ENCODE measurements around the gene GK. TPM values are rescaled to one million over a fixed set of nuclear protein-coding genes. Genes with fewer than 3 reads are reported as not detected.
A peak's percentile ranks its signal among the peaks of the same experiment; 100 is the strongest.
"Not testable (repeated sequence)": the region's sequence is repeated elsewhere in the genome, so short reads cannot be mapped to it uniquely, and the experiment has no call there.

Gene GK
- total RNA-seq, 2 donors from 2014 or later = 8.9 to 10.2 TPM

DNA sequence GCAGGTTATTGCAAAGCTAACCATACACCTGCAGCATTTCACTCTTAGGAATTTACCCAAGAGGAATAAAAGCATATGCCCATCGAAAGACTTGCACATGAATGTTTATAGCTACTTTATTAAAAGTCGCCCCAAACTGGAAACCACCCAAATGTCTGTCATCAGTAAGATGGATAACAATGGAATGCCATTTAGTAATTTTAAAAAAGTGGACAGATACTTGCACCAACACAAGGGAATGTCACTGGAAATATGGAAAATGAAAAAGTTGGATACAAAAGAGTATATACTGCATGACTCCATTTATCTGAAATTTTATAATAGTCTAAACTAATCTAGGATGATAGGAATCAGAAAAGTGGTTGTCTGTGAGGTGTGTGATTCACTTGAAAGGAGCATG is 12.9 kb downstream of the GK start:
- no peak for DNase-seq
- Histone ChIP-seq H3K27me3 (ENCODE audit: control insufficient read depth, insufficient read depth, low read length, poor library complexity, severe bottlenecking) (no peaks in the 10 kb centered on the region), H3K9ac (ENCODE audit: extremely low read depth, low read length, poor library complexity, severe bottlenecking) (no peak overlapping the region), H3K9me3 (ENCODE audit: control insufficient read depth, low read length) (no peaks in the 10 kb centered on the region), H3K27ac (ENCODE audit: low read depth, low read length) (no peak overlapping the region), H3K4me3 (ENCODE audit: low read length) (no peak overlapping the region), H3K36me3 (ENCODE audit: control insufficient read depth, insufficient read depth, low read length) (no peaks in the 10 kb centered on the region), H3K4me1 (ENCODE audit: control insufficient read depth, insufficient read depth, low read length) (no peaks in the 10 kb centered on the region)
- Mint-ChIP-seq H3K36me3 (ENCODE audit: low read depth) (no peaks in the 10 kb centered on the region), H3K4me1 (no peaks in the 10 kb centered on the region), H3K9me3 (no peaks in the 10 kb centered on the region), H3K4me3 (no peak overlapping the region), H3K27me3 (ENCODE audit: insufficient read depth) (no peaks in the 10 kb centered on the region), H3K27ac (no peak overlapping the region)
- TF ChIP-seq, protein P1, sequence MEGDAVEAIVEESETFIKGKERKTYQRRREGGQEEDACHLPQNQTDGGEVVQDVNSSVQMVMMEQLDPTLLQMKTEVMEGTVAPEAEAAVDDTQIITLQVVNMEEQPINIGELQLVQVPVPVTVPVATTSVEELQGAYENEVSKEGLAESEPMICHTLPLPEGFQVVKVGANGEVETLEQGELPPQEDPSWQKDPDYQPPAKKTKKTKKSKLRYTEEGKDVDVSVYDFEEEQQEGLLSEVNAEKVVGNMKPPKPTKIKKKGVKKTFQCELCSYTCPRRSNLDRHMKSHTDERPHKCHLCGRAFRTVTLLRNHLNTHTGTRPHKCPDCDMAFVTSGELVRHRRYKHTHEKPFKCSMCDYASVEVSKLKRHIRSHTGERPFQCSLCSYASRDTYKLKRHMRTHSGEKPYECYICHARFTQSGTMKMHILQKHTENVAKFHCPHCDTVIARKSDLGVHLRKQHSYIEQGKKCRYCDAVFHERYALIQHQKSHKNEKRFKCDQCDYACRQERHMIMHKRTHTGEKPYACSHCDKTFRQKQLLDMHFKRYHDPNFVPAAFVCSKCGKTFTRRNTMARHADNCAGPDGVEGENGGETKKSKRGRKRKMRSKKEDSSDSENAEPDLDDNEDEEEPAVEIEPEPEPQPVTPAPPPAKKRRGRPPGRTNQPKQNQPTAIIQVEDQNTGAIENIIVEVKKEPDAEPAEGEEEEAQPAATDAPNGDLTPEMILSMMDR (conservative IDR thresholded peaks at IDR 0.05) = no peak
- 100% methylated on average over 1 to 2 of the region's 2 CpGs for WGBS, 2 experiments (ENCODE audit: insufficient coverage in 1 of 2, insufficient read length in 1 of 2)

GRCh38 chrX:30668581-30668980 is 15.4 kb downstream of the GK start:
- 93 to 100% methylated on average over 1 to 4 of the region's 4 CpGs for WGBS, 2 experiments (ENCODE audit: insufficient coverage in 1 of 2, insufficient read length in 1 of 2)
- H3K4me1 Mint-ChIP-seq = no peaks in the 10 kb centered on the region
- H3K27ac Mint-ChIP-seq = no peak overlapping the region

DNA sequence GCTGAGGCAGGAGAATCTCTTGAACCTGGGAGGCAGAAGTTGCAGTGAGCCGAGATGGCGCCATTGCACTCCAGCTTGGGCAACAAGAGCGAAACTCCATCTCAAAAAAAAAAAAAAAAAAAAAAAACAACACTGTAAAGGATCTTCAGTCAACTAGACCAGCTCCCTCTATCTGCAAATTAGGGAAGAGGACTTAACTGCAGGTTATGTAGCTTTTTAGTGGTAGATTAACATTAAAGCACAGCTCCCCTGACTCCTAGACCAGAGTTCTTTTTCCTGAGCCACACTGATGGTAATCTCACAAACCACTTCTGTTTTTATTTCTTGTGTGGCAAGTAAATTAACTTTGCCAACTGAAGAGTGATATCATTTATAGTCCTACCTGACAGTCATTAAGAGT is 18.0 kb downstream of the GK start:
- not testable (repeated sequence) for H3K27me3 Mint-ChIP-seq (ENCODE audit: insufficient read depth); H3K9ac ChIP-seq (ENCODE audit: extremely low read depth, low read length, poor library complexity, severe bottlenecking); H3K9me3 Mint-ChIP-seq; H3K27me3 ChIP-seq (ENCODE audit: control insufficient read depth, insufficient read depth, low read length, poor library complexity, severe bottlenecking); H3K4me1 ChIP-seq (ENCODE audit: control insufficient read depth, insufficient read depth, low read length); H3K36me3 ChIP-seq (ENCODE audit: control insufficient read depth, insufficient read depth, low read length); DNase-seq; H3K4me3 Mint-ChIP-seq; H3K4me3 ChIP-seq (ENCODE audit: low read length); H3K4me1 Mint-ChIP-seq; H3K27ac ChIP-seq (ENCODE audit: low read depth, low read length); H3K9me3 ChIP-seq (ENCODE audit: control insufficient read depth, low read length); H3K36me3 Mint-ChIP-seq (ENCODE audit: low read depth); H3K27ac Mint-ChIP-seq
- TF ChIP-seq, protein P1 (conservative IDR thresholded peaks at IDR 0.05) = peak; percentile 62
- no CpG with 5 or more reads among the region's 3 CpGs for WGBS, 2 experiments (ENCODE audit: insufficient coverage in 1 of 2, insufficient read length in 1 of 2)

More at GRCh38 chrX:30668581-30668980, 15.4 kb downstream of the GK start:
- Mint-ChIP-seq H3K36me3 (ENCODE audit: low read depth) (no peaks in the 10 kb centered on the region), H3K4me3 (no peak overlapping the region), H3K27me3 (ENCODE audit: insufficient read depth) (no peaks in the 10 kb centered on the region), H3K9me3 (no peaks in the 10 kb centered on the region)
- DNase-seq = no peak
- Histone ChIP-seq H3K9ac (ENCODE audit: extremely low read depth, low read length, poor library complexity, severe bottlenecking) (no peak overlapping the region), H3K27ac (ENCODE audit: low read depth, low read length) (no peak overlapping the region), H3K4me1 (ENCODE audit: control insufficient read depth, insufficient read depth, low read length) (no peaks in the 10 kb centered on the region), H3K9me3 (ENCODE audit: control insufficient read depth, low read length) (no peaks in the 10 kb centered on the region), H3K4me3 (ENCODE audit: low read length) (no peak overlapping the region), H3K36me3 (ENCODE audit: control insufficient read depth, insufficient read depth, low read length) (no peaks in the 10 kb centered on the region), H3K27me3 (ENCODE audit: control insufficient read depth, insufficient read depth, low read length, poor library complexity, severe bottlenecking) (no peaks in the 10 kb centered on the region)
- TF ChIP-seq, protein P1 (conservative IDR thresholded peaks at IDR 0.05) = no peak

Measured in endodermal cell (in vitro differentiated cells).